Measurements from ENCODE around the gene ACIN1.

DNA sequence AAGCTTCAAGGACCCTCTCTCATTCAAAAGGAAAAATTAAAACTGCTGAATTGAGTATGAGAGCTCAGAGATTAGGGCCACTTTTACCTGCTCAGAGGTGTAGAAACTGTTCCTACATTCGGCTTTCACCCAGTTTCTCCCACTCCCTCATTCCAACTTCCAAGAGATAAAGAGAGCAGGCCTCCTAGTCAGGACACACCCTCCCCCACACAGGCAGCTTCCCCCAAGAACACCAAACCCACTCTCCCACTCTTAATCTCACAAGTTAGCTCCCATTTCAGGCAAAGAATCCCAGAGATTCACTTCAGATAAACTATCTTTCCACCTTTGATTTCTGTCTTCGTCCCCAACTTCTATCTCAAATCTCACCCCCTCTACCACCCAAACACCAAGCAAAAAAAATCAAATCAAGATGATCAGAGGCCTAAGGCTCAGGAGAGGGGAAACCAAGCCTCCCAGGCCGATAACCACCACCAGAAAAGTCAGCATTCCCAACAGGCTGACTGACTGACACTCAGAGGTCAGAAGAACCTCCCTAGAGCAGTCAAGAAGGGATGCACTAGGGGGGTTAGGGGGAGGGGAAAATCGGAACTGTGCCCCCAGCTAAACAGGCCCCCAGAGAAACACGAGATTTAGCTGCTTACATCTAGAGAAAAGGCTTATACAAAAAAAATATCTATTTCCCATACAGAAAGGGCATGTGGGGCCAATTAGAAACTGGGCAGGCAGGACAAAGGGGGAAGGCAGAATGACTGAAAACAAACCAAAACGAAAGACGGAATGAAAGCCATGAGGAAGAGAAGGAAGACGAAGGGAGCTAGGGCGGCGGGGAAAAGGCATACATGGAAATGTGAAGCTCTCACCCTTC lies 24.4 kb downstream of the ACIN1 start:
- TF ChIP-seq CTCF (conservative IDR thresholded peaks at IDR 0.05) (no peak), ZFX (IDR thresholded peaks at IDR 0.05) (no peak)

All from C4-2B (cell line).